ENCODE results near the gene CEP135. TPM values are rescaled to one million over a fixed set of nuclear protein-coding genes. Genes with fewer than 3 reads are reported as not detected.

CEP135 gene
- total RNA-seq, 1 donor from 2014 or later = 5.6 TPM

GRCh38 chr4:55977811-55978210 is 29.1 kb downstream of the CEP135 start:
- Histone ChIP-seq H3K27me3 (ENCODE audit: control insufficient read depth, insufficient read depth, low read length) (no peaks in the 10 kb centered on the region), H3K4me3 (ENCODE audit: low read depth, low read length) (no peak overlapping the region), H3K36me3 (ENCODE audit: control insufficient read depth, insufficient read depth, low read length) (peaks cover 2% of the 10 kb centered on the region)
- no peak for DNase-seq (ENCODE audit: low read depth)
- TF ChIP-seq, protein P1, sequence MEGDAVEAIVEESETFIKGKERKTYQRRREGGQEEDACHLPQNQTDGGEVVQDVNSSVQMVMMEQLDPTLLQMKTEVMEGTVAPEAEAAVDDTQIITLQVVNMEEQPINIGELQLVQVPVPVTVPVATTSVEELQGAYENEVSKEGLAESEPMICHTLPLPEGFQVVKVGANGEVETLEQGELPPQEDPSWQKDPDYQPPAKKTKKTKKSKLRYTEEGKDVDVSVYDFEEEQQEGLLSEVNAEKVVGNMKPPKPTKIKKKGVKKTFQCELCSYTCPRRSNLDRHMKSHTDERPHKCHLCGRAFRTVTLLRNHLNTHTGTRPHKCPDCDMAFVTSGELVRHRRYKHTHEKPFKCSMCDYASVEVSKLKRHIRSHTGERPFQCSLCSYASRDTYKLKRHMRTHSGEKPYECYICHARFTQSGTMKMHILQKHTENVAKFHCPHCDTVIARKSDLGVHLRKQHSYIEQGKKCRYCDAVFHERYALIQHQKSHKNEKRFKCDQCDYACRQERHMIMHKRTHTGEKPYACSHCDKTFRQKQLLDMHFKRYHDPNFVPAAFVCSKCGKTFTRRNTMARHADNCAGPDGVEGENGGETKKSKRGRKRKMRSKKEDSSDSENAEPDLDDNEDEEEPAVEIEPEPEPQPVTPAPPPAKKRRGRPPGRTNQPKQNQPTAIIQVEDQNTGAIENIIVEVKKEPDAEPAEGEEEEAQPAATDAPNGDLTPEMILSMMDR (IDR thresholded peaks at IDR 0.05; ENCODE audit: insufficient read depth, low read length, poor library complexity, severe bottlenecking) = no peak

- no peak for DNase-seq (ENCODE audit: low read depth)
- TF ChIP-seq, protein P1 (IDR thresholded peaks at IDR 0.05; ENCODE audit: insufficient read depth, low read length, poor library complexity, severe bottlenecking) = no peak
- Histone ChIP-seq H3K4me3 (ENCODE audit: low read depth, low read length) (no peak overlapping the region), H3K36me3 (ENCODE audit: control insufficient read depth, insufficient read depth, low read length) (peaks cover 2% of the 10 kb centered on the region), H3K27me3 (ENCODE audit: control insufficient read depth, insufficient read depth, low read length) (no peaks in the 10 kb centered on the region)
These were observed 30.8 kb downstream of the CEP135 start for GRCh38 chr4:55979562-55979961.

DNA sequence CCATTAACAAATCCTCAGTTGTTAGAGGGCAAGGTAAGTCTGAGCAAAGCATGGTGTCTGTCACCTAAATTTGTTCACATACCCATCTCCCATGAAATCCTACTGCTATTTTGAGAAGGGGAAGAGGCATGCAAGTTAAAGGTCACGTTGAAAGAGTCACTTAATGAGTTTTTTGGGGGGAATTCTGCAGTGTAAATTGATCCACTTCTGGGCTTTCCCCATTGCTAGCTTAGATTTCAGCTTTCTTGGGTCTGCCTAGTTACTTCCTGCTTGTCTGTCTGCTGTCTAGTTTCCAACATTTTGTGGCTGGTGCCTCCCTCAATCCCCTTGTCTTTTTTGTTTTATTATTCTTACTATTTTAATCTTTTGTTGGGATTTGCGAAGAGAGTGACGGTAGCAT is 32.0 kb downstream of the CEP135 start:
- no peaks in the 10 kb centered on the region for H3K27me3 ChIP-seq (ENCODE audit: control insufficient read depth, insufficient read depth, low read length)
- TF ChIP-seq, protein P1 (IDR thresholded peaks at IDR 0.05; ENCODE audit: insufficient read depth, low read length, poor library complexity, severe bottlenecking) = no peak
- DNase-seq (ENCODE audit: low read depth) = no peak
- H3K4me3 ChIP-seq (ENCODE audit: low read depth, low read length) = no peak overlapping the region
- H3K36me3 ChIP-seq (ENCODE audit: control insufficient read depth, insufficient read depth, low read length) = peaks cover 2% of the 10 kb centered on the region

DNA sequence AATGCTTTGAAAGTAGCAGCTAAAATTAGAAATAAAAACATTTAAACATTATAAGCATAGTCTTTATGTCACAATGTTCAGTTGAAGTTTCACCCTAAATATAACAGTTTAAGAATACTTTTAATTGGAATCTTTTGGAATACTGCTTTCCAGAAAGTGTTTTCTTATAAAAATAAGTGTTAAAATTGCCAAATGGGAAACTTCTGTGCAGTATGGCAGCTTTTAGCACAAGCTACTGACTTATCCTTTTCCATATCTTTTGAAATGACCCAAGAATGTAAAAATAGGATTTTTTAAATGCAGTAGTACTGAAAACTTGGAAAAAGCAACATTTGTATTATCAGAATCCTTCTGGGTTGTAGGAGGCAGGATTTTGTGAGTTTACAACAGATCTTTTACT is 34.2 kb downstream of the CEP135 start:
- peaks cover 2% of the 10 kb centered on the region for H3K36me3 ChIP-seq (ENCODE audit: control insufficient read depth, insufficient read depth, low read length)
- DNase-seq (ENCODE audit: low read depth) = no peak
- H3K27me3 ChIP-seq (ENCODE audit: control insufficient read depth, insufficient read depth, low read length) = no peaks in the 10 kb centered on the region
- TF ChIP-seq, protein P1 (IDR thresholded peaks at IDR 0.05; ENCODE audit: insufficient read depth, low read length, poor library complexity, severe bottlenecking) = no peak
- no peak overlapping the region for H3K4me3 ChIP-seq (ENCODE audit: low read depth, low read length)

GRCh38 chr4:55989766-55990165 is 41.0 kb downstream of the CEP135 start:
- TF ChIP-seq, protein P1 (IDR thresholded peaks at IDR 0.05; ENCODE audit: insufficient read depth, low read length, poor library complexity, severe bottlenecking) = no peak
- no peak overlapping the region for H3K4me3 ChIP-seq (ENCODE audit: low read depth, low read length)

GRCh38 chr4:55993994-55994663 is 45.4 kb downstream of the CEP135 start:
- no peak for DNase-seq (ENCODE audit: low read depth)
- H3K27me3 ChIP-seq (ENCODE audit: control insufficient read depth, insufficient read depth, low read length) = no peaks in the 10 kb centered on the region
- TF ChIP-seq, protein P1 (IDR thresholded peaks at IDR 0.05; ENCODE audit: insufficient read depth, low read length, poor library complexity, severe bottlenecking) = no peak
- H3K36me3 ChIP-seq (ENCODE audit: control insufficient read depth, insufficient read depth, low read length) = no peaks in the 10 kb centered on the region
- no peak overlapping the region for H3K4me3 ChIP-seq (ENCODE audit: low read depth, low read length)

More at GRCh38 chr4:55989766-55990165, 41.0 kb downstream of the CEP135 start:
- Histone ChIP-seq H3K27me3 (ENCODE audit: control insufficient read depth, insufficient read depth, low read length) (no peaks in the 10 kb centered on the region), H3K36me3 (ENCODE audit: control insufficient read depth, insufficient read depth, low read length) (no peaks in the 10 kb centered on the region)
- no peak for DNase-seq (ENCODE audit: low read depth)
